ENCODE measurements around the gene MCM3. TPM values are rescaled to one million over a fixed set of nuclear protein-coding genes. Genes with fewer than 3 reads are reported as not detected.

MCM3 gene
- total RNA-seq, 1 donor from 2014 or later, result 23.4 TPM

- FAIRE-seq, result no peak
- no peak for DNase-seq (ENCODE audit: low read depth)
Measured at GRCh38 chr6:52328303-52328662, 43.7 kb upstream of the MCM3 start.

DNA sequence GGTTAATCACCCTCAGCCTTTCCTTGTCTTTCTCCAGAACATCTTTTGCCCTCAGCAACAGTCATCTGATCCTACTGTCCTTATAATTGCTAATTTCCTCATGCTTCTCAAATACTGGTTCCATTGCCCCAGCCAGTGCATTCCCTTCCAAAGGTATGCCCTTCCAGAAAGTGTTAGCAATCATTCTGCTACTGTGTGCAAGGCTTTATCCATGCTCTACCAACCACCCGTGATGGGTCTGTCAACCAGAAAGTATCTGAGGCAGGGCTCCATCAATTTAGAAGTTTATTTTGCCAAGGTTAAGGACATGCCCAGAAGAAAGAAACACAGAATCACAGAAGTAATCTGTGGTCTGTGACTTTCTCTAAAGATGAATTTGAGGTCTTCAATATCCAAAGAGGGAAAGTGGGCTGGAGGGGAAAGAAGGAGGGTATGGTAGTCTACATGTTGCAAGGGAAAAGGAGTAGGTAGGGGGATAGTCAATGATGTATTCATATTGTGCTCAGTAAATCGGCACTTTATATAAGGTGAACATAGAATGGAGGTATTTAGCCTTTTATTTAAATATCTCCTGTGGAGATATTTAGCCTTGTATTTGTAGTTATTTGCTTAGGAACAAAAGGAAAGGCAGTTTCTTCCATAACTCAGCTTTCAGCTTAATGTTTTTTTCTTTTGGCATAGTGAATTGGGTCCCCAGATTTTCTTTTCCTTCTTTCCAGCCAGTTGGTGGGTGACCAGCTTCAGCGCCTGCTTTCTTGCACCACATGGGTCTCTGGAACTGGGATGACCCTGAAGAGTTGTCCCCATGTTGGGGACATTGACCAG lies 42.2 kb upstream of the MCM3 start:
- DNase-seq (ENCODE audit: low read depth), result no peak
- TF ChIP-seq CTCF (IDR thresholded peaks at IDR 0.05; ENCODE audit: insufficient read depth, low read length, severe bottlenecking), result no peak
- no peak for FAIRE-seq
- Histone ChIP-seq H3K36me3 (ENCODE audit: control insufficient read depth, insufficient read depth, low read length) (no peaks in the 10 kb centered on the region), H3K4me3 (ENCODE audit: low read depth, low read length) (no peak overlapping the region), H3K27me3 (ENCODE audit: control insufficient read depth, insufficient read depth, low read length) (no peaks in the 10 kb centered on the region)

More at GRCh38 chr6:52328303-52328662, 43.7 kb upstream of the MCM3 start:
- no peaks in the 10 kb centered on the region for H3K27me3 ChIP-seq (ENCODE audit: control insufficient read depth, insufficient read depth, low read length)
- H3K36me3 ChIP-seq (ENCODE audit: control insufficient read depth, insufficient read depth, low read length), result no peaks in the 10 kb centered on the region
- TF ChIP-seq CTCF (IDR thresholded peaks at IDR 0.05; ENCODE audit: insufficient read depth, low read length, severe bottlenecking), result no peak
- no peak overlapping the region for H3K4me3 ChIP-seq (ENCODE audit: low read depth, low read length)

DNA sequence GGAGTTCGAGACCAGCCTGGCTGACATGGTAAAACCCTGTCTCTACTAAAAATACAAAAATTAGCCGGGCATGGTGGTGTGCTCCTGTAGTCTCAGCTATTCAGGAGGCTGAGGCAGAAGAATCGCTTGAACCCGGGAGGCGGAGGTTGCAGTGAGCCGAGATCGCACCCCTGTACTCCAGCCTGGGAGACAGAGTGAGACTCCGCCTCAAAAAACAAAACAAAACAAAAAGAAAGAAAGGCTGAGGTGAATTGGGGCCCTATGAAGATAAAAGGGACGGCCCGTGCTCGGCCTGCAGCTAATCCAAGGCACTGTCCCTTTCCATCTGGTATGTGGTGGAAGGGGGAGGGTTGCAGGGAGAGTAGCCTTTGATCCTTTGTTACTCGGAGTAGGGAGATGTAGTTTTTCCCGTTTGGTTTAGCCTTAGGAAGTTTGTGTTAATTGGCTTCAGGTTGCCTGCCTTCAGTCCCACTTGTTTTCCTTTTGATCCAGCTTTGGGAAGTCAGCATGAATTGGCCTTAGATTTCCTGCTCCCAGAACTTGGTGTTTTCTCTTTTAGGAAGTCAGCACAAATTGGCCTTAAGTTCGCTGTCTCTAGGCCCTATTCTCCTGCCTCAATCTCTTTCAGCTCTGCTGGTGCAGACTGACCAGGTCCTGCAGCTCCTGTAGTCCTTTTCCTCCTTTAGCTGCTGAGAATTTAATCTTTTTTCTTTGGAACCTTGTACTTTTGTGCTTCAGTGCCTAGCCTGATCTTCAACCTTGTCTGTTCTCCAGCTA lies 41.3 kb upstream of the MCM3 start:
- Histone ChIP-seq H3K4me3 (ENCODE audit: low read depth, low read length) (no peak overlapping the region), H3K36me3 (ENCODE audit: control insufficient read depth, insufficient read depth, low read length) (no peaks in the 10 kb centered on the region), H3K27me3 (ENCODE audit: control insufficient read depth, insufficient read depth, low read length) (no peaks in the 10 kb centered on the region)
- no peak for FAIRE-seq
- DNase-seq (ENCODE audit: low read depth), result no peak
- TF ChIP-seq CTCF (IDR thresholded peaks at IDR 0.05; ENCODE audit: insufficient read depth, low read length, severe bottlenecking), result no peak

- no peaks in the 10 kb centered on the region for H3K36me3 ChIP-seq (ENCODE audit: control insufficient read depth, insufficient read depth, low read length)
- no peak for TF ChIP-seq CTCF (IDR thresholded peaks at IDR 0.05; ENCODE audit: insufficient read depth, low read length, severe bottlenecking)
- no peak overlapping the region for H3K4me3 ChIP-seq (ENCODE audit: low read depth, low read length)
- DNase-seq (ENCODE audit: low read depth) (no peak), FAIRE-seq (no peak)
- H3K27me3 ChIP-seq (ENCODE audit: control insufficient read depth, insufficient read depth, low read length), result no peaks in the 10 kb centered on the region
Measured at GRCh38 chr6:52324189-52324588, 39.6 kb upstream of the MCM3 start.

GRCh38 chr6:52317841-52318581 lies 33.5 kb upstream of the MCM3 start:
- H3K27me3 ChIP-seq (ENCODE audit: control insufficient read depth, insufficient read depth, low read length), result no peaks in the 10 kb centered on the region
- FAIRE-seq (no peak), DNase-seq (ENCODE audit: low read depth) (peak; percentile 48)
- H3K4me3 ChIP-seq (ENCODE audit: low read depth, low read length), result no peak overlapping the region
- TF ChIP-seq CTCF (IDR thresholded peaks at IDR 0.05; ENCODE audit: insufficient read depth, low read length, severe bottlenecking), result no peak
- H3K36me3 ChIP-seq (ENCODE audit: control insufficient read depth, insufficient read depth, low read length), result no peaks in the 10 kb centered on the region
